ENCODE measurements around the gene RAG1.
A peak's percentile ranks its signal among the peaks of the same experiment; 100 is the strongest.

The RAG1 gene

DNA sequence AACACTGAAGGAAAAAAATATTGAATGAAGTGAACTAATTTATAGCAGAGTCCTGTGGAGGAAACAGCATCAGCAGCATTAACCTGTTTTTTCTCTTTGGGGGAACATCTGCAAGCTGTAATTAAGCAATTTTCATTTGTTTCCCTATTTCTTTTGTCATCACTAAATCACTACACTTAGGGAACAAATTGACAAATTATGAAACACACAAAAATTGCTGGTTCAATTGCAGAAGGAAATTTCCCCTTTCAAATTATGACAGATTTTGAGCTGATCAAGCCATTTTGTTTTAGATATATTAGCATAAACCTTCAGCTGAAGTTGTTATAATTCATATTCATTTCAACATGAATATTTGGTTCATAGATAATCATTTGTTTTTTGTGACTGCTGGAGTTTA lies 52.4 kb downstream of the RAG1 start:
- in situ Hi-C loops (cut with MboI; ENCODE audit: low pct_unique_long_range_greater_than_20kb, low sequenced_read_pairs): no loop called here
- DNase-seq: no peak

DNA sequence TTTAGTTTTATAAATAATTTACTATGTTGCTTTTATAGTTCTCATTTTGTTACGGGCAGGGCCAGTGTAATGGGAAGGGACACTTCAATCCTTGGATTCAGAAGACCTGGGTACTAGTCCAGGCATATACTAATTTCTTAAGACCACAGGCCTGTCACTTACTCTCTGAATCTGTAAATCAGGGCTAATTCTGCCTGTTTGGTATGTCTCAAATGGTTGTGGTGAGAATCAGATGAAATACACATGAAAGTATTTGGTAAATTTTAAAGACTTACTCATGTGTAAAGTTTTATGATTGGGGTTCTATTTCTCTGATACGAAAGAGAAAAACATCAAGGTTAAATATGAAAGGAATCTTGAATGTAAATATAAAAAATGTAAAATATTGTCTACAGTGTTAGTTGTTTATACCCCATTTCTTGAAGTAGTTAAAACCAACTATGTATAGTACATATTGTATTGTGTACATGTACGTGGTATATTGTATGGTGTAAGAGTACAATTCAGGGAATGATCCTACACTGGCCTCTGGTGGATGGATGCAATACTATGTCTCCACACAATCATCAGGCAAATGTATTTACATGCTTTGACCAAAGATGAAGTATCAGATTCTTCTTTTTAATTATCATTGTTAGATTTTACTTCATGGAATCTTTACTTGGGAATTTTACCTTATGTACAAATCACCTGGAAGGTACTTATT lies 54.8 kb downstream of the RAG1 start:
- DNase-seq: peak; percentile 68
- in situ Hi-C loops (cut with MboI; ENCODE audit: low pct_unique_long_range_greater_than_20kb, low sequenced_read_pairs): no loop called here

DNA sequence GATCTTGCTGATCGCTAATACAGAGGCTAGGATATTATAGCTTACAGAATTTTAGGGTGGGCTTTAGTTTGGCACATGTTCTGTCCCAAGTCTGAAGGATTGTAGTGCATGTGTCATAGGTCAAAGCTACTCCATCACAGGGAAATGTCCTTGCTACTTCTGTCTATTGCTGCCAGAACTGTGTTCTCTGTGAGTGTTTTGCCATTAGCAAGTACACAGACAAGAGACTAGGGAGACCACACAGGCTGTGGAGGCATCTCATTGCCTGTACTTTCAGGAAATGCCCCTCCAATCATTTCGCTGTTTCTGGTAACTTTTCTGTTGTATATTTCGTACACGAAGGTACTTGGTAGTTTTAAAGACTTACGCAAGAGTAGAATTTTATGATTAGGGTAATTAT lies 55.7 kb downstream of the RAG1 start:
- no peak for DNase-seq
- in situ Hi-C loops (cut with MboI; ENCODE audit: low pct_unique_long_range_greater_than_20kb, low sequenced_read_pairs): no loop called here

DNA sequence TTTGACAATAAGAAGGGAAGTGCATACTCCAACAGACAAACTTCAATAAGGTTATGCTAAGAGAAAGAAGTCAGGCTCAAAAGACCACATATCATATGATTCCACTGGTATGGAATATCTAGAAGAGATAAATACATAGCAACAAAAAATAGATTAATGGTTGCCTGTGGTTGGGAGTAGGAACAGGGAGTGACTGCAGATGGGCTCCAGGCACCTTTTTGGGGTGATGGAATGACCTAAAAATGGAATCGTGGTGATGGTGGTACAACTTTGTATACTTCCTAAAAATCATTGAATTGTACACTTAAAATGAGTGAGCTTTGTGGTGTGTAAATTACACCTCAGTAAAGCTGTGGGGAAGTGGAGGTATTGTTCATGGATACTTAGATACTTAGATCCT lies 59.2 kb downstream of the RAG1 start:
- in situ Hi-C loops (cut with MboI; ENCODE audit: low pct_unique_long_range_greater_than_20kb, low sequenced_read_pairs): no loop called here
- DNase-seq: no peak

DNA sequence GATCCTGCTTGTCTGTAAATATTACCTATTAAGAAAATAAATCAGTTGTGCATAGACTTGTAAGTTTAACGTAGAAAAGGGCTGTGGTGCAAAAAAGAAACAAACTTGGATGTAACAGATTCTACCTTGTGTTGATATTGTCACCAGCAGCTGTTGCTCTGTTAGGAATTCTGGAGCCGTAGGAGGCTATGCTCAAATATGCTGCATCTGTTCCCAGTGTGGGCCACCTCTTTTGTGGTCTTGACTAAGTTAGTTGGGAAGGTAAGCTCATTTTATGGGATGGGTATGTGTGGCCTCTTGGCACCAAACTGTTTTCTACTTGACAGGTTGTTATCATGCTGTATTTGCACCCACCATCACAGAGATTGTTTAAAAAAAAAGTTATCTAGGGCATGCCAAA lies 59.7 kb downstream of the RAG1 start:
- in situ Hi-C loops (cut with MboI; ENCODE audit: low pct_unique_long_range_greater_than_20kb, low sequenced_read_pairs): no loop called here
- DNase-seq: no peak

DNA sequence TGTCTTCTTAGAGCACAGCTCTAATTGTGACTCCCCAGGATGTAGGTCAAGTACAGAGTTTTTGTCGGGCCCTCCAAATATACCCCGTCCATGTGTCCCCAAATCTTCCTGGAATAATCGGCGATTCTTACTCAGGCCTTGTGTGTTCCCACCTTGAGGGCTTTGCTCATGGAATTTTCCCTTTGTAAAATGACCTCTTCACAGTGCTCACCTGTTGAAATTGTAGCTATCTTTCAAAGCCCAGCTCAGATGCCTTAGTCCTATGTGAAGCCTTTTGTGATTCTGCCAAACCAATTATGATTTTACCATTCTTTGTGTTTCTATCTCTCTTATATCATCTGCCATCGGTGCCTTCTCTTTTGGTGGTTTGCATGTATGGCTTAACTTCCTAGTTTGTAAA lies 60.3 kb downstream of the RAG1 start:
- in situ Hi-C loops (cut with MboI; ENCODE audit: low pct_unique_long_range_greater_than_20kb, low sequenced_read_pairs): no loop called here
- DNase-seq: no peak

DNA sequence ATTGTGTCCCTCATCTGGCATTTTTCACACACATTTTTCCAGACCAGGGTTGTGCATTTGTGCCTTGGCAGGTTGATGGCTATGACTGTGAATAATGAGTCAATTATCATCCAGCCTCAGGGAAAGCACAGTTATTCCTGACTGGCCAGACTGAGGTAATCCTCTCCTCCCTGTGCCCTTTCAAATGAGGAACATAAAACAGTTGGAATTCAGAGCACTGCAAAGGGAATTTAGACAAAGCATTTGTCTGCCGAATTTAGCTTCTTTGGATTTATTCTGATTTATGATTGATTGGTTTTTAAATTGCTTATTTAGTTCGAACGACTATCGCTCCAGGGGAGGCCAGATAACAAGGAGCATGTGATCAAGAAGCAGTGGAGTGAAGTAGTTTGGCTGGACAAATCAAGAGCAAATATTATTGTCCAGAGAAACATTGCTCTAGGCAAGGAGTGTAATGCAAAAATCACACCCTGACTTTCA lies 61.0 kb downstream of the RAG1 start:
- DNase-seq: no peak
- in situ Hi-C loops (cut with MboI; ENCODE audit: low pct_unique_long_range_greater_than_20kb, low sequenced_read_pairs): no loop called here
